Effector CD4-positive, alpha-beta T cell (primary cell): ENCODE data around the gene TRNT1.

ENCODE experiments used
- DNase-seq: peaks from one replicate; pipeline ENCODE4 v3.0.0-alpha.2; 2020
- total RNA-seq: gene quantifications from one replicate; lab custom pipeline; 2026; lab: John Stamatoyannopoulos, UW

Gene TRNT1
- 51.6 reads per million, percentile 69 among the genes with 10 or more reads in this experiment for total RNA-seq

- DNase-seq = peak; percentile 94
Observed at GRCh38 chr3:3126477-3127431, at the start of gene TRNT1. Gene TRNT1, plus strand, starts transcription at chr3:3126940. Its CDS starts 2,101 bp downstream, at chr3:3129041.

GRCh38 chr3:3080309-3080708 lies 46.4 kb upstream of the TRNT1 start:
- no peak for DNase-seq

DNA sequence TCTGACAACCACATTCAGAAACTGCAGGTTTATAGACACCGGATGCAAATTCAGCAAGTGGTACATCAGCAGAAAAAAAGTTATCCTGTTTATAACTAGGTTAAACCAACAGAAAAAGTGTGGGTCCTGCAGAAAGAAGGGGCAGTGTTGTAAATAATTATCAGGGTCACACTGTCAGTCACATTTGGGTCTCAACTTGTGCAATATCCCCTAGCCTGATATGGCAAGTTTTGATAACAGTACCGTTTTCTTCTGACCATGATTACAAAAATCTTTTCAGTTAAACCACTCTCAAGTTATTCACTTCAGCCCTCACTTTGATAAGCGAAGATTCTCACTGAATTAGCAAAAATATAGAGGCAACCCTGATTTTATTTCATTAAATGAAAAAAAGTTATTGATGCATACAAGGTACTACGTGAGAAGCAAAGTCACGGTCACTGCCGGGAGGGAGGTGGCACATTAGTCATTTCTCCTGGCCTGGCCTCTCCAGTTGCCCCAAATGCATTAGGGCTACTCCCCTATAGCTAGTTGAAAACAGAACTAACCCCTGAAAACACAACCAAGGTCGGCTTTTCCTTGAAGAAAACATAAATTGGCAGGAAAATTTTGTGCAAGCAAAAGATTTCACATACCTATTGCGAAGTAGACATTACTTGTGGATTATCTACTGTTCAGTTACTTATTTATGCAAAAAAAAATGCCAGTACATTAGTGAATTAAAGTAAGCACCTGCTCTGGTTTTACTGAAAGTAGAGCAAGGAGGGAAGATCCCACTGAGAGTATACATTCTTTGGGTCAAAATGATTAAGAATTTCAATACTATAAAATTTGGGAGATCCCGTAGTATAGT lies 45.1 kb upstream of the TRNT1 start:
- DNase-seq = no peak

DNA sequence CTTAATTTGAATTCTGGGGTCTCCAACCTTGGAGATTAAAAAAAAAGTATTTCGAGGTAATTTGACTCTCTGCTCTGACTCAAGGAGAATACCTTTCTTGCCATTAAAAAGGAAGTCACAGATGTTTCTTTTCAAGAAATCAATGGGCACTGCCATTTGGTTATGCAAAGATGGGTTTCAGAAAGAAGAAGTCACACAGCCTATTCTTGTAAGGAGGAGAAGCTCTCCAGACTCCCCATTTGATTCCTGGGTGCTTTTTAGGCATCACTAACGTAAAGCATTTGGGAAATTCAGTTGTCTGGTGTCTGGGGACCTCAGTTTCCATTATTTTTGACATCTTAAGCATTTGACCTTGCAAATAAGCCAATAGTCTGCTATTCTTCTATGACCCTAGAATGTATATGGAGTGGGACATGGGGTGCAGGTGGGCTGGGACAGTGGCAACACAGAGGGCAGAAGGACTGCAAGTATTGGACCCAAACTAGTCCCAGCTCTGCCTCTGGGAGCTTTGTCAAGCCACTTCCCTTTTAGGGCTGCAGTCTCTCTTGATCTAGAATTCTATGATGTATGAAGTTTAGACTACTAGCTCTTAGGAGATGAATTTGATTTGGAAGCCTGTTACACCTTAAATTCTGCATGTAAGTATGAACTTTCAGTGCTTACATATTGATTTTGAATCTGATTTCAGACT lies 44.4 kb upstream of the TRNT1 start:
- DNase-seq = no peak

GRCh38 chr3:3084890-3085289 lies 41.9 kb upstream of the TRNT1 start:
- no peak for DNase-seq

DNA sequence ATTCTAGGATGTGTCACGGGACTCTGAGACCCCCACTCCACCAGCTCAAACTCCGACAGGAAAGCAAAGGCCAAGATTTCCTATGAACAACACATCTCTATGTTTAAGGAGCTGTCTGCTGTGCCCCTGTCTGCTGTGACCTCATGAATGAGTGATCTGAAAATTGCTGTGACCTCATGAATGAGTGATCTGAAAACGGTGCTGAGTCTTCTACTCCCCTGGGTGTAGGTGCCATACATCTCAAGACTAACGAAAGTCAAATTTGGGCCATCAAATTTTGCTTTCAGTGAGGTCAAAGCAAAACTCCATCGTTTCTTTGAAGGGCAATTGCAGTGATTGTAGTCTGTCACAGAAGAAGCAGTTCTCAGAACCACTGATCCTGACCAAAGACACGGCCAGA lies 41.0 kb upstream of the TRNT1 start:
- no peak for DNase-seq

- no peak for DNase-seq
Observed at GRCh38 chr3:3086239-3086638, 40.5 kb upstream of the TRNT1 start.

GRCh38 chr3:3087279-3087678 lies 39.5 kb upstream of the TRNT1 start:
- DNase-seq = no peak

DNA sequence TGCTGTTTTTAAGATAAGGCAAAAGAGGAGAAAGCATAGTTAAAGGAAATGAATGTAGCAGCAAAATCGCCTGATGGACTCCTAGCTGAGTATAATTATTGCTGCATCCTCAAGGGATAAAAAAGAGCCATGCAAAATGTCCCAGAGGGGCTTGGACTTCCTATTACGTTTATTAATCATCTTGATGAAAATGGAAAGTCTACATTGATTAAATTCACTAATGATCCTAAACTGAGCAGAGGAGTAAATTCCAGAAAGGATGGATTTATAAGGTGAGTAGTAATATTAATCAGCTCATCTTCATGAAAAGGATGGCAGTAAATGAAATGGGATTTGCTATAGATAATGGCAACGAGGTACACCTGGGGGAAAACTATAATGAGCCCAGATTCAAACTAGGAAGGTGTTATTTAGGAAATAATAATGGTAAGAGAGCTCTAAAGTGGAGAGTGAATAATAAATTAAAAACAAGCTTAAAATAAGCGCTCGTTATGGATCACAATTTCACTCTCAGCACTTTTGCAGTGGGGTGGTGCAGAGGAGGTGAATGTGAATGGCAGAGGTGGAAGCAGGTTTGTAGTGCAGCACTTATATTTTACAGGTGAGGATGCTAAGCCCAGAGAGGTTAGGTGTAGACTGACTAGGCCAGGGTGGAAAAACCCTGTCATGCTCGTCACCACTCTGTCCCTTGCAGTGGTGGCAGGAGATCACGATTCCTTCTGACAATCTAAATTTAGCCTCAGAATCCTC lies 38.8 kb upstream of the TRNT1 start:
- DNase-seq = no peak

DNA sequence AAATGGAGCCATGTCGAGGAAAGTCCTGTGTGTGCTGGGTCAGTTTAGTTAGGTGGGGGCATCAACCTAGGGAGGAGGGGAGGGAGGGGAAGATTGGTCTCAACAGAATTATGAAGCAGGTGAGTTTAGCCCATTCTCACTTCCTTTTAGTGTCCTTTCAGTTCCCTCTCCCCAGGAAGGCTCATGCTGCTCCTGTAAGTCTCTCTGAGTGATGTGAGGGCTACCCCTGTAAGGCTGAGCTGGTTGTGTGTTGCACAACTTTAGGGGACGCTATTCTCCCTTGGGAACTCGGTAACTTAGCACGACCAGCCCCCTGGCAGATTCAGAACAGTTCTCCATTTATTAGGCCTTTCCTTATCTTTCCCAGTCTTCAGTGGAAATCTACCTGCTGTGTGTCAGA lies 37.7 kb upstream of the TRNT1 start:
- DNase-seq = no peak

DNA sequence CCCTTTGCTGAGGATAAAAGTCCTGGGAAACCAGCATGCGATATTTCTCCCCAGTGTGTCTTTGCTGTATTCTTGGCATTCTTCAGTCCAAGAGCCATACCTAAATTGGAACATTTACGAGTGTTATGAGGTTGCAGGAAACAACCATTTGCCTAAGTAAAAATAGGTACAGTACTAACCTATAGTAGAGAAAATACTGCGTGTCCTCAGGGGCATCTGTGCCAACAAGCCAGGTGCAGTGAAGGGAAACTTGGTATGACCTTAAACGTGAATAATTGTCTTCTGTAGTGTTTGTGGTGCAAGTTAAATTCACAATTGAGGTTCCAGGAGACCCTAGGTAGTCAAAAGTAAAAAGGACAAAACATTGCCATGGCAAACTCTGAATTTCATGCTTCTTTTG lies 28.8 kb upstream of the TRNT1 start:
- no peak for DNase-seq

- no peak for DNase-seq
Observed at GRCh38 chr3:3101660-3102458, 24.9 kb upstream of the TRNT1 start.

GRCh38 chr3:3102751-3103150 lies 24.0 kb upstream of the TRNT1 start:
- no peak for DNase-seq

DNA sequence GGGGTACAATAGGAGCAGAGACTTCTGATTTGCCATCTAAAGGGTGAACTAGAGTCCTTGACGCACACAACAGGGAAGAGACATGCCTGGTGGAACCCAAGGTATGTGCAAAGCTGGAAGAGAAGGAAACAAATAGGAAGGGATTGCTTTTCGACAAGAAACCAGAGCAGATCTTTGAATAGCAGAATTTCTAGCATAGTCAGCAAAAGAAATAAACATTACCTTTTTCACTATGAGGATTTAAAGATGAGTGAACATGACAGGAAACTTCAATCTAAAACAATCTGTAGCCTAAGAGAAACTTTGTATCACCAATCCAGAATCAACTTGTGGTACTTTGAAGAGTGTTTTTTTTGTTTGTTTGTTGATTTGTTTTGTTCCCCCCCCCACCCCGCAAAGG lies 21.5 kb upstream of the TRNT1 start:
- DNase-seq = no peak

DNA sequence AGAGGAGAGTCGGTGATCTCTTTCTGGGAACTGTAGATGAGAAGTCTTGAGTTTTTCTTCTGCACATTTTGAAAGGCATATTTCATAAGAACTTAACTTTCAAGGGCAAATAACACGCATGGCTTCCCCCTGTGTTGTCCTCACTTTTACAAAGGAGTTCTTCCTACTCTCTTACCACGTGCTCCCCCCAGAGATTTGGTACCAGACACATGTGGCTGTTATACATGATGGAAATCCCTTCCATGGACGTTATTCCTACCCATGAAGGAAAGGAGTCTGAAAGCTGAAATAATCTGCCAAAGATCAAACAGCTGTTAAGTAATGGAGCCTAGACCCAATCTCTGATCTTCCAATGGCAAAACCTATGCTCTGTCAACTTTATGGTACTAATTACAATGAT lies 20.9 kb upstream of the TRNT1 start:
- no peak for DNase-seq

GRCh38 chr3:3107181-3107580 lies 19.6 kb upstream of the TRNT1 start:
- DNase-seq = no peak

DNA sequence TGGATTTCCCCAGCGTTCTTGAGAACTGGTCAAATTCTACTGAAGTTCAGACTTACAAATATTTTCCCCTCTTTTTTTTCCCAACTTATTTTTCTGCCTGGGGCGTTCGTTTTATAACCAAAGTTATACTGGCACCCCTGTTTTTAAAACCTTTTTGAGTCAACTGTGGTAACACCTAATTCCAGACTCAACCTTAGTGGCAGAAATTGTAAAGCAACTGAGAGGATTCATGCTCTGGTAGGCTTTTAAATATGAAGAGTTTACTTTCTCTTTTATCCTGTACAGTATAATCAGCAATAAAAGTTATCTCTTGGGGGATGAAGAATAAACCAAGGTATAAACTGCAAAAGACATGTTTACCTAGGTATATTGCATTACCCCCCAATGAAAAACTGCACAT lies 18.9 kb upstream of the TRNT1 start:
- DNase-seq = no peak

- no peak for DNase-seq
Observed at GRCh38 chr3:3109407-3110298, 17.1 kb upstream of the TRNT1 start.

DNA sequence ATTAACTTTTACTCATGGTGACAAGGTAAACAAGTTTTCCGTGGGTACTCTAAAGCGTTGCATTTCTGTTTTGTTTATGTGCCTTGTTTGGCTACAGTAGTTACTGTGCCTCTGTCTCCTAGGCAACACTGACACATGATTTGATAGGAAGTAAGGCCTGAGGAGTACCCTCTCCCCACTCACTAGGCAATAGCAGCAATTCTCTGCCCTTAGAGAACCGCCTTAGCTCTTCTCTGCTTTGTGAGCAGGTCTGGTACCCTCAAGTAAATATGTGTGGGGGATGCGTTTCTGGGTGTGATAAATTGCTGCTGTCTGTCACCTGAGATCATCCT lies 16.5 kb upstream of the TRNT1 start, which contains the start of gene IL5RA:
IL5RA (minus strand) TSS at position 76 of the 332 bp plus-strand sequence. CDS start 5,390 bp downstream, outside the sequence.
- DNase-seq = no peak

GRCh38 chr3:3110749-3111361 lies 15.9 kb upstream of the TRNT1 start:
- DNase-seq = no peak
